ENCODE results near the gene ERH. TPM values are rescaled to one million over a fixed set of nuclear protein-coding genes. Genes with fewer than 3 reads are reported as not detected.

ERH gene
- total RNA-seq, 1 experiment from 2014 or later: 222 TPM

DNA sequence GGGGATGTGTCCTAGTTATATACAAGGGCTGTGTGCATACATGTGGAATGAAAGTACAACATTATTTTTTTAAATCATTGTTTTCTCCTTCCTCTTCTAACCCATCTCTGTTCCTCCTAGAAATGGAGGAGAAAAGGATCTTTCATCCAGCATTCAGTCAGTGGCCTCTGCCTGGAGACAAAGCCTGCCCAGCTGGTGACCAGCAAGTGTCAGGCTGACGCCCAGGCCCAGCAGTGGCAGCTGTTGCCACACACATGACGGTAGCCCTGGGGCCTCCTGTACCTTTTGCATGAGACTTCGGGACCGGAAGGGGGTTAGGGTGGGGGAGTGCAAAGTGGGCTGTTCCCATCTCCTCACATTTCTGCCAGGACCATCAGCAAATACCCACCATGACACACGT is 46.2 kb downstream of the ERH start:
- POLR2A ChIA-PET: no interaction called here
- Histone ChIP-seq H3K27me3 (ENCODE audit: control insufficient read depth, insufficient read depth, low read length) (no peaks in the 10 kb centered on the region), H3K9me3 (ENCODE audit: control insufficient read depth, insufficient read depth, low read depth, low read length) (no peaks in the 10 kb centered on the region), H3K27ac (ENCODE audit: low read length) (no peak overlapping the region), H3K36me3 (ENCODE audit: control insufficient read depth, insufficient read depth, low read length) (no peaks in the 10 kb centered on the region), H3K4me1 (ENCODE audit: control insufficient read depth, insufficient read depth, low read length) (no peaks in the 10 kb centered on the region), H3K4me3 (ENCODE audit: low read depth in 2 of 2, low read length in 2 of 2) (no peak overlapping the region)
- CTCF ChIA-PET: no interaction called here
- no TSS peak for BruUV-seq (replicated peaks)
- intact Hi-C loops (cut with micrococcal nuclease; ENCODE audit: unreplicated experiment): loop anchor here (10.0 kb wide), 1 partner anchor 107 kb away; no protein-coding TSS in a partner anchor
- TF ChIP-seq, protein P1, sequence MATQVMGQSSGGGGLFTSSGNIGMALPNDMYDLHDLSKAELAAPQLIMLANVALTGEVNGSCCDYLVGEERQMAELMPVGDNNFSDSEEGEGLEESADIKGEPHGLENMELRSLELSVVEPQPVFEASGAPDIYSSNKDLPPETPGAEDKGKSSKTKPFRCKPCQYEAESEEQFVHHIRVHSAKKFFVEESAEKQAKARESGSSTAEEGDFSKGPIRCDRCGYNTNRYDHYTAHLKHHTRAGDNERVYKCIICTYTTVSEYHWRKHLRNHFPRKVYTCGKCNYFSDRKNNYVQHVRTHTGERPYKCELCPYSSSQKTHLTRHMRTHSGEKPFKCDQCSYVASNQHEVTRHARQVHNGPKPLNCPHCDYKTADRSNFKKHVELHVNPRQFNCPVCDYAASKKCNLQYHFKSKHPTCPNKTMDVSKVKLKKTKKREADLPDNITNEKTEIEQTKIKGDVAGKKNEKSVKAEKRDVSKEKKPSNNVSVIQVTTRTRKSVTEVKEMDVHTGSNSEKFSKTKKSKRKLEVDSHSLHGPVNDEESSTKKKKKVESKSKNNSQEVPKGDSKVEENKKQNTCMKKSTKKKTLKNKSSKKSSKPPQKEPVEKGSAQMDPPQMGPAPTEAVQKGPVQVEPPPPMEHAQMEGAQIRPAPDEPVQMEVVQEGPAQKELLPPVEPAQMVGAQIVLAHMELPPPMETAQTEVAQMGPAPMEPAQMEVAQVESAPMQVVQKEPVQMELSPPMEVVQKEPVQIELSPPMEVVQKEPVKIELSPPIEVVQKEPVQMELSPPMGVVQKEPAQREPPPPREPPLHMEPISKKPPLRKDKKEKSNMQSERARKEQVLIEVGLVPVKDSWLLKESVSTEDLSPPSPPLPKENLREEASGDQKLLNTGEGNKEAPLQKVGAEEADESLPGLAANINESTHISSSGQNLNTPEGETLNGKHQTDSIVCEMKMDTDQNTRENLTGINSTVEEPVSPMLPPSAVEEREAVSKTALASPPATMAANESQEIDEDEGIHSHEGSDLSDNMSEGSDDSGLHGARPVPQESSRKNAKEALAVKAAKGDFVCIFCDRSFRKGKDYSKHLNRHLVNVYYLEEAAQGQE (IDR thresholded peaks at IDR 0.05; ENCODE audit: insufficient read depth in 1 of 2, low read depth in 2 of 2, low read length in 1 of 2): no peak
- TF ChIP-seq, protein P2, sequence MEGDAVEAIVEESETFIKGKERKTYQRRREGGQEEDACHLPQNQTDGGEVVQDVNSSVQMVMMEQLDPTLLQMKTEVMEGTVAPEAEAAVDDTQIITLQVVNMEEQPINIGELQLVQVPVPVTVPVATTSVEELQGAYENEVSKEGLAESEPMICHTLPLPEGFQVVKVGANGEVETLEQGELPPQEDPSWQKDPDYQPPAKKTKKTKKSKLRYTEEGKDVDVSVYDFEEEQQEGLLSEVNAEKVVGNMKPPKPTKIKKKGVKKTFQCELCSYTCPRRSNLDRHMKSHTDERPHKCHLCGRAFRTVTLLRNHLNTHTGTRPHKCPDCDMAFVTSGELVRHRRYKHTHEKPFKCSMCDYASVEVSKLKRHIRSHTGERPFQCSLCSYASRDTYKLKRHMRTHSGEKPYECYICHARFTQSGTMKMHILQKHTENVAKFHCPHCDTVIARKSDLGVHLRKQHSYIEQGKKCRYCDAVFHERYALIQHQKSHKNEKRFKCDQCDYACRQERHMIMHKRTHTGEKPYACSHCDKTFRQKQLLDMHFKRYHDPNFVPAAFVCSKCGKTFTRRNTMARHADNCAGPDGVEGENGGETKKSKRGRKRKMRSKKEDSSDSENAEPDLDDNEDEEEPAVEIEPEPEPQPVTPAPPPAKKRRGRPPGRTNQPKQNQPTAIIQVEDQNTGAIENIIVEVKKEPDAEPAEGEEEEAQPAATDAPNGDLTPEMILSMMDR (IDR thresholded peaks at IDR 0.05): no peak
- TF ChIP-seq POLR2AphosphoS5 (IDR thresholded peaks at IDR 0.05; ENCODE audit: low read depth, low read length) (no peak), SIN3A (IDR thresholded peaks at IDR 0.05; ENCODE audit: borderline replicate concordance, insufficient read depth, low read depth, low read length) (no peak), TCF7L2 (IDR thresholded peaks at IDR 0.05; ENCODE audit: low read depth, low read length) (no peak)
- in situ Hi-C loops (cut with HindIII; ENCODE audit: low pct_unique_long_range_greater_than_20kb, low sequenced_read_pairs): no loop called here
- ATAC-seq: no peak
- no peak for DNase-seq (ENCODE audit: low read depth, low spot score)

DNA sequence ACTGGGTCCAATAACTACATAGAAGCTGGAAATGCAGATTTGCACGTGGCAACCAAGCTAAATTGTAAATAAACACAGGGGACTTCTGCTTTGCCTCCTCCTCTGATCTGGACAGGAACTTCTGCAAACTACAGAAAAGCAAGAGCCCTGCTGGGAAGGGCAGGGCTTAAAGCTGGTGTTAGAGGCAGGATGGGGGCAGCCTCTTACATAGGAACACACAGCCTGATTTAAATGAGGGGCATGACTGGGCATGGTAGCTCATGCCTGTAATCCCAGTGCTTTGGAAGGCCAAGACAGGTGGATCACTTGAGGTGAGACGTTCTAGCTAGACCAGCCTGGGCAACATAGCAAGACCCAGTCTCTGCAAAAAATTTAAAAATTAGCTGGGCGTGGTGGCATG is 46.7 kb downstream of the ERH start:
- in situ Hi-C loops (cut with HindIII; ENCODE audit: low pct_unique_long_range_greater_than_20kb, low sequenced_read_pairs) (no loop called here), intact Hi-C loops (cut with micrococcal nuclease; ENCODE audit: unreplicated experiment) (loop anchor here (10.0 kb wide), 1 partner anchor 107 kb away; no protein-coding TSS in a partner anchor)
- DNase-seq (ENCODE audit: low read depth, low spot score) (no peak), ATAC-seq (no peak)
- ChIA-PET POLR2A (no interaction called here), CTCF (interaction anchor here (0.5 kb wide), 1 partner anchor 28 kb away, joined by 7 read pairs; no protein-coding TSS in a partner anchor)
- Histone ChIP-seq H3K9me3 (ENCODE audit: control insufficient read depth, insufficient read depth, low read depth, low read length) (no peaks in the 10 kb centered on the region), H3K27ac (ENCODE audit: low read length) (no peak overlapping the region), H3K4me1 (ENCODE audit: control insufficient read depth, insufficient read depth, low read length) (no peaks in the 10 kb centered on the region), H3K36me3 (ENCODE audit: control insufficient read depth, insufficient read depth, low read length) (no peaks in the 10 kb centered on the region), H3K4me3 (ENCODE audit: low read depth in 2 of 2, low read length in 2 of 2) (no peak overlapping the region), H3K27me3 (ENCODE audit: control insufficient read depth, insufficient read depth, low read length) (no peaks in the 10 kb centered on the region)
- BruUV-seq (replicated peaks): no TSS peak
- no peak for TF ChIP-seq POLR2AphosphoS5 (IDR thresholded peaks at IDR 0.05; ENCODE audit: low read depth, low read length)
- TF ChIP-seq TCF7L2 (IDR thresholded peaks at IDR 0.05; ENCODE audit: low read depth, low read length): no peak
- TF ChIP-seq, protein P1 (IDR thresholded peaks at IDR 0.05; ENCODE audit: insufficient read depth in 1 of 2, low read depth in 2 of 2, low read length in 1 of 2): no peak
- TF ChIP-seq, protein P2 (IDR thresholded peaks at IDR 0.05): no peak

Measured in Panc1 (cell line).